ENCODE results near the gene ACP5.
A peak's percentile ranks its signal among the peaks of the same experiment; 100 is the strongest.
"Not testable (repeated sequence)": the region's sequence is repeated elsewhere in the genome, so short reads cannot be mapped to it uniquely, and the experiment has no call there.

The ACP5 gene

DNA sequence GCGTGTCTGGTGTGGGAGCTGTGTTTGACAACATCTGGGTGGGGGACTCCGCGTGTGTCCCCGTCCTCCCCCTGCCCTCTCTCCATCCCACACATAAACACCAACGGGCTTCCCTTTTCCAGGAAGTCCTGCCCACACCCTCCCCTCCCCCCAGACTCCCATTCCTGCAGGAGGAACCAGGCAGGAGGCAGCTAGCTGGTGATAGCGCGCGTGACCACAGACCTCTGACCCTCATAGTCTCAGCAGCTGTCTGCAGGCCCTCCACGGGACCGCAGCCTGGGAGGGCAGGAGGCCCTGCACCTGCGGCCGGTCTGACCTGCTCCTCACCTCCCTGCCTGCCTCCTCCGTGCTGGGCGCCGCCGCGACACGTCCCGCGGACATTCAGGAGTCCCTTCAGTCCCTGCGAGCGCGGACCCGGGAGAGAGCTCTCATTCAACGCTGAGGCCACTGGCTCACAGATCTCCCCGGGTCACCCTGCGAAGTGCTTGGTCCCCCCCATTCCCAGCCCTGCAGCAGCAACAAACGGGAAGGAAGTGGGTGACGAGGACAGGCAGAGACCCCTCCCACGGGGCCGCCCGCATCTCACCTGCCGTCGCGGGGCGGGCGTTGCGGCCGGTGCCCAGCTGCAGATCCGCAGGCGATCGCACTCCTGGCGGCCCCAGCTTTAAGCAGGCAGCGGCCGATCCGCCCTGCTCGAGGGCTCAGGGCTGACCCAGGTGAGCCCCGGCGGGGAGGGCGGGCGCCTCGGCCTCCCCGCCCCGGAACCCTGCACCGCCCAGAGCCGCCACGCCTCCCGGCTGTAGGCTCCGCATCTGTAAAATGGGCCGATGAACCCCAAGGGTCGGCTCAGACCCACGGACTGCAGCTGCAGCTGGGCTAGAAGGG lies 1.1 kb upstream of the ACP5 start:
- DNase-seq, result no peak

DNA sequence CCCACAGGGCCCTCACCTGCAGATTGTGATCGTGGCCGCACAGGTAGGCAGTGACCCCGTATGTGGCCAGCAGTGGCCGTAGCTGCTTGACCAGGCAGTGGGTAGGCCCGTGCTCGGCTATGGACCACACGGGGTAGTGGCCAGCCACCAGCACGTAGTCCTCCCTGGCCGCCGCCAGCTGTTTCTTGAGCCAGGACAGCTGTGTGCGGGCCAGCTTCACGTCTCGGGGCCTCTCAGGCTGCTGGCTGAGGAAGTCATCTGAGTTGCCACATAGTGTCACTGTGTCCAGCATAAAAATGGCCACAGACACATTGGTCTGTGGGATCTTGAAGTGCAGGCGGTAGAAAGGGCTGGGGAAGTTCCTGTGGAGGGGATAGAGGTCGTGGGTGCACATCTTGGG lies 1.2 kb downstream of the ACP5 start:
- DNase-seq, result no peak

DNA sequence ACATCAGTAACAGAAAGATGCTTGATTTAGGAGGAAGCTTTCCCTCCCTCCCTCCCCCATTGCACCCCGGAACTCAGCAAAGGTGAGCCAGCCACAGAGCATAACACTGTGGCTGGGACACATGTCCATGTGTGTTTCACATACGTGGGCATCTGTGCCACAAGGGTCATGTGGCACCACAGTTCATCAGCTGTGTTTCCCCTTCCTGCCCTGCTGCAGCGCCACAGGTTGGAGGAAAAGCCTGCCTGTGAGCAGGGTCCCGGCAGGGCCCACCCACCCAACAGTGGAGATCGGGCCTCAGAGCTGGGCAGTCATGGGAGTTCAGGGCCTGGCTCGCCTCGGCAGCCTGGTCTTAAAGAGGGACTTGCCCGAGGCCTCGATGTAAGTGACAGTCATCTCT lies 2.8 kb downstream of the ACP5 start:
- DNase-seq, result peak; percentile 30

DNA sequence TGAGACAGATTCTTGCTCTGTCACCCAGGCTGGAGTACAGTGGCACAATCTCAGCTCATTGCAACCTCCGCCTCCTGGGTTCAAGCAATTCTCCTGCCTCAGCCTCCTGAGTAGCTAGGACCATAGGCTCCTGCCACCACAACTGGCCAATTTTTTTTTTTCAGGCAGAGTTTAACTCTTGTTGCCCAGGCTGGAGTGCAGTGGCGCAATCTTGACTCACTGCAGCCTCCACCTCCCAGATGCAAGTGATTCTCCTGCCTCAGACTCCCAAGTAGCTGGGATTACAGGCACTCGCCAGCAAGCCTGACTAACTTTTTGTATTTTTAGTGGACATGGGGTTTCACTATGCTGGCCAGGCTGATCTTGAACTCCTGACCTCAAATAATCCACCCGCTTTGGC lies 3.7 kb downstream of the ACP5 start:
- DNase-seq, result not testable (repeated sequence)

DNA sequence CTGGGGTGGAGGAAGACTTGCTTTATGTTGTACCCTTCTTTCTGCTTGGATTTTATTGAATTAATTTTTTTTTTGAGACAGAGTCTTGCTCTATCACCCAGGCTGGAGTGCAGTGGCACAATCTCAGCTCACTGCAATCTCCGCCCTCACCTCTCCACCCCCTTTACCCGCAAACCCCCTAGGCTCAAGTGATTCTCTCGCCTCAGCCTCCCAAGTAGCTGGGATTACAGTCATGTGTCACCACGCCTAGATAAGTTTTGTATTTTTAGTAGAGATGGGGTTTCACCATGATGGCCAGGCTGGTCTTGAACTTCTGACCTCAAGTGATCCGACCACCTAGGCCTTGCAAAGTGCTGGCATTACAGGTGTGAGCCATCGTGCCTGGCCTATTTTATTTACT lies 4.1 kb downstream of the ACP5 start:
- not testable (repeated sequence) for DNase-seq

DNA sequence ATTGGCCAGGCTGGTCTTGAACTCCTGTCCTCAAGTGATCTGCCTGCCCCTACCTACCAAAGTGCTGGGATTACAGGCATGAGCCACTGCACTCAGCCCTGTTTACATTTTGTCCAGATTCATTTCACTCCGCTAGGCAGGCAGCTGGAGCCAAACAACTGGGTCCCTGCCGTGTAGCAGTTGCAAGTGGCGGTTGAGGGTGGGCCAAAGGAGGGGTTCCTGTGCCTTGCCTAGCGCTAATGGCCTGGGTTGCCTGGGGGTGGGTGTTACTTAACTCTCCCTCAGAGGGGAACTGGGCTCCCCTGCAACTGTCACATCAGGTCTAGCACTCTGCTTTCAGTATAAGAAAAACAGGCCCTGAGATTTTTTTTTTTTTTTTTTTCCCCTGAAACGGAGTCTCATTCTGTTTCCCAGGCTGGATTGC lies 7.4 kb downstream of the ACP5 start:
- DNase-seq, result no peak

DNA sequence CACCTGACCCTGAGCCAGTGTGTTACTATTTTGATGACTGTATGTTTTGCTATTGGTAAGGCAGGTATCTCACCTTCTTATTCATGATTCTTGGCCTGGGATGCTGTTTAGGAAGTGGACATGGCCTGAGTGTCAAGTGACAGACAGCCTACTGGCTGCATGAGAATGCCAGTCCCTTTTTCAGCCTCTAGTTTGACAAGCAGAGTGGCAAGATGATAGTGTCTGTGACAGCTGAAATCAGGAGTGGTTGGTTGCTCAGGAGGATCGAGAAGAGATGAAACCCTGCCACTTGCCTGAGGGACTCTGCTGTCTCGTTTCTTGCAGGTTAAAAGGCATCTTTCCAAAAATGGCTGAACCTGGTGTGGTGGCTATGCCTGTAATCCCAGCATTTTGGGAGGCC lies 11.3 kb downstream of the ACP5 start:
- no peak for DNase-seq

DNA sequence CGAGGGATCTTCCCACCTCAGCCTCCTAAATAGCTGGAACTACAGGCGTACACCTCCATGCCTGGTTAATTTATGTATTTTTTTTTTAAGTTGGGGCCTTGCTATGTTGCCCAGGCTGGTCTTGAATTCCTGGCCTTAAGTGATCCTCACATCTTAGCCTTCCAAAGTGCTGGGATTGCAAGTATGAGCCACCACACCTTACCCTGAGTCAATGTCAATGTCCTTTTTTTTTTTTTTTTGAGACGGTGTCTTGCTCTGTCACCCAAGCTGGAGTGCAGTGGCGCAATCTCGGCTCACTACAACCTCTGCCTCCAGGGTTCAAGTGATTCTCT lies 11.8 kb downstream of the ACP5 start:
- not testable (repeated sequence) for DNase-seq

DNA sequence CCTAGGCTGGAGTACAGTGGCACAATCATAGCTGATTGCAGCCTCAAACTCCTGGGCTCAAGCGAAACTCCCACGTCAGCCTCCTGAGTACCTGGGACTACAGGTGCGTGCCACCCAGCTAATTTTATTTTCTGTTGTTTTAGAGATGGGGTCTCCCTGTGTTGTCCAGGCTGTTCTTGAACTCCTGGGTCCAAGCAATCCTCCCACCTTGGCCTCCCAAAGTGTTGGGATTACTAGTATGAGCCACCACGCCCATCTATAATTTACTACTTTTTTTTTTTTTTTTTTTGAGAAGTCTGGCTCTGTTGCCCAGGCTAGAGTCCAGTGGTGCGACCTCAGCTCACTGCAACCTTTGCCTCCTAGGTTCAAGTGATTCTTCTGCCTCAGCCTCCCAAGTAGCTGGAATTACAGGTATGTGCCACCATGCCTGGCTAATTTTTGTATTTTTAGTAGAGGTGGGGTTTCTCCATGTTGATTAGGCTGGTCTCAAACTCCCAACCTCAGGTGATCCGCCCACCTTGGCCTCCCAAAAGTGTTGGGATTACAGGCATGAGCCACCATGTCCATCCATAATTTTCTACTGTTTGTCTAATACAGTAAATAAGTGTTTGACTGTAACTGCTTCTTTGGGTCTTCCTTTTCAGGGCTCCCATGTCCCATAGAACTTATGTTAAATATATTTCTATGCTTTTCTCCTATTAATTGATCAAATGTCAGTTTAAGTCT lies 13.2 kb downstream of the ACP5 start:
- DNase-seq, result not testable (repeated sequence)

DNA sequence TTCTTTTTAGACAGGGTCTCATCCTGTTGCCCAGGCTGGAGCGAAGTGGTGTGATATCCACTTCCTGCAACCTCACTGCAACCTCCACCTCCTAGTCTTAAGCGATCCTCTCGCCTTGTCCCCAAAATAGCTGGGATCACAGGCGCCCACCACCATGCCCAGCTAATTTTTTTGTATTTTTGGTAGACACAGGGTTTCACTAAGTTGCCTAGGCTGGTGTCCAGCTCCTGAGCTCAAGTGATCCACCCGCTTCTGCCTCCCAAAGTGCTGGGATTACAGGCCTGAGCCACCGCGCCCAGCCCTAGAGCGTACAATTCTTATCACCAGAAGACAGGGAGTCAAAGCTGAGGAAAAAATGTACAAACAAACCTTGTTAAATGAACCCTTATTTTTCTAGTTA lies 13.9 kb downstream of the ACP5 start:
- DNase-seq, result no peak

DNA sequence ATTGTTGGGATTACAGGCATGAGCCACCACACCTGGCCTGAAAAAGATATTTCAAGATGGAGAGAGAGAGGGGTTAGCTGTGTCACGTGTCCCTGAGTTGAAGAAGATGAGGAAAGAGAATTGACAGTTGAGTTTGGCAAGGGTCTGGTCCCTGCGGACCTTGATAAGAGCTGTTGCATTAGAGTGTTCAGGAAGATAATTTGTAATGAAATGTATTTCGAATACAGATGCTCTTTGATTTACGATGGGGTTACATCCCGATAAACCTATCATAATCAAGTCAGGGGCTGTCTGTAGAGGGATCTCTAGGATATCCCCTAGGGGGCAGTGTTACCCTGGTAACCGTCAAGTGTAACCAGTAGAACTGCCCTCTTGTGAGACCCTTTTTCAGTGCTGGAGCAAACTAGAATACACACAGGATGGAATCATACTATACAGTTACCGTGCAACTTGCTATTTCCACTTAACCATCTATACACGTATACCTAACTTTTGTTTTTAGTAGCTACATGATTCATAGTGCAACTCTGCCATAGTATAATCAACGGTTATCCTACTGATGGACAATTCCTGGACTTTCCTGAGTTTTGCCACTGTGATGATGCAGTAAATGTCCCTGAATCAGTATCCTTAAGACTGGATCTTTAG lies 16.9 kb downstream of the ACP5 start:
- peak; percentile 74 for DNase-seq

DNA sequence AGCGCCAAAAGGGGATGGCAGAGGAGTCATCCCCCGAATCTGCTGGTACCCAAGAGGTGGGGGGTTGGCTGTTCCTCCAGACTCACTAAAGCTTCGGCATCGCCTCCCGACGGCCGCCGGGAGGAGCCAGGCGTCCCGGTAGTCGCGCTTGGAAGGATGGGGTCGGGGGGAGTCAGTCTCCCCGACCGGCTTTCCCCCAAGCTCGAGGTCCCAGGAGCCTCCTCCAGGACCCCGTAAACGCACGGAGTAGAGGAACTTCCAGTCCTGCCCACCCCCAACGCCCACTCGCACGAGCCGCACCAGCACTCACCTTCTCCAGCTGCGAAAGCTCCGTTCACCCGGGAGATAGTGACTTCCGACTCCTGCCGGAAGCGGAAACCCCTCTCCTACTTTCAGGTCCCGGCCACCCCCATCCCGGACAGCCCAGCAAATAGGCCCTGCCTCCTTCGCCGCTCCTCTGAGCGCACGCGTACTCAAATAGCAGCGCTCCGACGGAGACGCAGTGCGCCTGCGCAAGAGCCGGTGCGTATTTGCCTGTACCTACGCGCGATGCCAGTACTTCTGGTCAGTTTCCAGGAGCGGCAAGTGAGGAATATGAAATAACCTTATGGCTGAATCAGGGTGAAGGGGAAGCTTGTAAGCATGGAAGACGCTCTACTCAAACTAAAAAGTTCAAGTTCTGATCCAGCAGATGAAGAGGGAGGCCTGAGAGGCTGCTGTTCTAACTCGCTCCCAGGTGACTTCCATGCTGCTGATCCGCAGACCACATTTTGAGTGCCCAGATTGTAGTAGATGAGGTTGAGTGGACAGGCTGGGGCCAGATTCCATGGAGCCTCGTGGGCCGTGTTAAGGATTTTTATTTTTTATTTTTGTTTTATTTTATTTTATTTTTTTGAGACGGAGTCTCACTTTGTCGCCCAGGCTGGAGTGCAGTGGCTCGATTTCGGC lies 18.3 kb downstream of the ACP5 start, which contains the start of gene ELOF1:
TSS of gene ELOF1 (minus strand) at position 350 of the 948 bp plus-strand sequence. CDS start 4,883 bp downstream, outside the sequence.
- peak; percentile 98 for DNase-seq

DNA sequence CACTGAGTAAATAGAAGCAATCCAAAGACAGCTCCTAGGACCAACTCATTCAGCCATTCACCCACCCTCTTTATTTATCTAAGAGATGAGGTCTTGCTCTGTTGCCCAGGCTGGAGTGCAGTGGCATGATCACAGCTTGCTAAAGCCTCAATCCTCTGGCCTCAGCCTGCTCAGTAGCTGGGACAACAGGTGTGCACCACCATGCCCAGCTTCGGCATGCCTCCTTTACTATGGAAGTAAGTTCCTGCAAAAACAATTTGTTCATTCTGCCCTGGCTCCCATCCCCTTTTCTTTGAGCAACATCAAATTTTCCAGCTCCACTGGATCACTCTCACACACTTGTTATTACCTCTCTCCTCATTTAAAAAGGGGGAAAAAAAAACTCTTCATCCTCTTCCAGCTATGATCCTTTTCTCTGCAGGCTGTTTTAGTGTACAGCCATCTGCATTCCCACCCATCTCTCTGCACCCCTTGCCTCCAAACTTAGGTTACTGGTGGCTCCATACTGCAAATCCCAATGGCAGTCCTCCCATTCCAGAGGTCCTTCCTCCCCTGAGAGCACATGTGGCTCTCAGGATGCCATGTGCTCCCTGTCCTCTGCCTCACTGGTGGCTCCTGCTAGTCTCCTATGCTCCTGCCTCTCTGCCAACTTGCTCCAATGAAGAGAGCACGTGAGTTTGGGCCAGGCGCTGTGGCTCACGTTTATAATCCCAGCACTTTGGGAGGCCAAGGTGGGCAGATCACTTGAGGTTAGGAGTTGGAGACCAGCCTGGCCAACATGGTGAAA lies 20.6 kb downstream of the ACP5 start:
- no peak for DNase-seq

DNA sequence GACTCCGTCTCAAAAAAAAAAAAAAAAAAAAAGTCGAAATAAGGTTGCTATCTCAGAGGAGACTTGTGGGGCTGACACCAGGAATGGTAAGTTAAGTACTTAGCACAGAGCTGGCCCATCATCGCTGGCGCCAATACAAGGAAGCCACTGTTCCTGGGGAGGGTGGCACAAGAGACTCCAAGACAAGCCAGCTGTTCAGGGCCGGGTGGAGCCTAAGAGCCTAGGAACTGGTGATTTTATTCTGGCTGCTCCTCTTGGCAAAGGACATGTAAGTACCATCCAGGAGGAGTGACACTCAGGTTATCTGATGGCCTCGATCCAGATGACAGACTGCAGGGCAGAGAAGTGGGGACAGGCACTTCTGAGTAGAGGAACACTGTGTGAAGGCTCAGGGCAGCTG lies 22.2 kb downstream of the ACP5 start:
- no peak for DNase-seq

DNA sequence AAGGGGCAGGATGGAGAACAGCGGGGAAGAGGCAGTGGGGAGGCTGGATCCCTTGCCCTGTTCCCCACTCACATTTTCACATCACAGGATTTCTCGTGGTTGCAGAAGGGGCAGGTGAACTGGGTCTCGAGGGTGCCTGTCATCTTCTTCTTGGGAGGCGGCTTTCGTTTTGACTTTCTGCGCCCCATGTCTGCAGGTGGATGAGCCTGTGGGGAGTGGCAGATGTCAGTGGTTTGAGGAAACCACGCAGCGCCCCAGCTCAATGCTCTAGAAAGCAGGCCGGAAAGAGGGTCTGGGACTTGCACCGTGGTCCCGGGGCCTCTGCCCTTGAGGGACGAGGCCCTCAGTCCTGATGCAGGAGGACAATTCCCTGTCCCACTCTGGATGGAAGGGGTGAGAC lies 23.3 kb downstream of the ACP5 start:
- DNase-seq, result no peak

DNA sequence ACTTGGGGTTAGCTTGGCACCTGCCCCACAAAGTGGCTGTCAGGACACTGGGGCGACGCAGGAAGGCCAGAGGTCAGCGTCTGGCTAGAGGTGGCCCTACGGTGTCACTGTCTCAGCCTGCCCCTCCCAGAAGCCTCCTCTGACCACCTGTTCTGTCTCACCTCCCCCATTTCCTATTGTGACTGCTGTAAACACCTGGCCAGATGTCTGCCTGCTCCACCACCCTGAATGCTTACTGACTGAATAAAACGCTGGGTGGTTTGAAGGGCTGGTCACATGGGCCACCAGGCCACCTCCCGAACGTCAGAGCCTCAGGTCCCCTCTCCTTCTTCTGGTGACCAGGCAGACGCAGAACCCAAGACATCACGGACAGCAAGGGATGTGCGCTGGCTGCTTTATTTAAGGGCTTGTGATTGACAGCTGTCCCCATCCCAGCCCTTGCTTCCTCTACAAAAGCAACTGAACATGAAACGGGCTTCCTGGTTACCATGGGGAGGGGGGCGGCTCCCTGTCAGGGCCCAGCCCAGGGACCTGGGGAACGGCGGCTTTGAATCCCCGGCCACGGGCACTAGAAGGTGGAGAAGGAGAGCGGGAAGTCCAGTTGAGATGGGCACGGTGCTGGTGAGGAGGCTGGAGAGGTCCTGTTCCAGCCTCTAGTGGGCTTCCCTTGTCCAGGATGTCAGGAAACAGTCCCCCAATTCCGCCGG lies 24.6 kb downstream of the ACP5 start:
- DNase-seq, result no peak

DNA sequence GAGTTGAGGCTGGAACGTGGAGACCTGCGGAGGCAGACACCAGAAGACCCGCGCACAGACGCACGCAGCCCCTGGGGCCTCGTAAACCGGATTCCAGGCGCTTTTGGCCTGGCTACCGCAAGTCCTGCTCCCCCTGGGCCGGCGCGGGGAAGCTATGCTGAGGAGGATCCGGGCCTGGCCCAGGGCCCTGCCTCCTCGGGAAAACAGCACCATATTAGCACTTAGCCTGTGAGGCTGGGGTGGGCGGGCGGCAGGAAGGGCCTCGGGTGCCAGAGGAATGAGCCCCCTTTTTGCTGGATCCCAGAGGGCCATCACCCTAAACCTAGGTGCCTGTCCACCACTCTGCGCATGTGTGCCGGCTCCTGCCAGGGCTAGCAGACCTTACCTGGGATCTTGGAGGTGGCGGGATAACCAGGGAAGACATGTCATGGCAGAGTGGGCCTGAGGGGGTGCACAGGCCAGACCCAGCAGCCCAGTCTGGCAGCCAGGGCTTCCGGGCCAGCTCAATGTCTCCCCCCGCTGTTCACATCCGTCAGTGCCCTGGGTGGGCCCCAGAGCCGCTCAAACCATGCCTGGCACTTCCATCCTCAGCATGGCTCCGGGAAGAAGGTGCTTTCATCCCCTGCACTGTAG lies 25.7 kb downstream of the ACP5 start:
- DNase-seq, result no peak

DNA sequence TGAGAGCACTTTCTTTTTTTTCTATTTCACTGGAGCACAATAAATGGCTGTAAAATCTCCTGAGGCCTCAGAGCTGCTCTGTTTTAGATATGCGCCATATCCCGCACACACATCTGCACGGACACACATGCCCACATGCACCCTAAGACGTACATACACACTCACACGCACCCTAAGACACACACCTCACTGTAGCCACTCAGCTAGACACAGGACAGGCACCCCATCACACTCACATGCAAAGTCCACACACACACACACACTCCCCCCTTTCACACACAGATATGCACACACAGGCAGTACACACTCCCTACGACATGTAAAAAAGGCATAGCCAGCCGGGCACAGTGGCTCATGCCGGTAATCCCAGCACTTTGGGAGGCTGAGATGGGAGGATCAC lies 27.2 kb downstream of the ACP5 start:
- no peak for DNase-seq

DNA sequence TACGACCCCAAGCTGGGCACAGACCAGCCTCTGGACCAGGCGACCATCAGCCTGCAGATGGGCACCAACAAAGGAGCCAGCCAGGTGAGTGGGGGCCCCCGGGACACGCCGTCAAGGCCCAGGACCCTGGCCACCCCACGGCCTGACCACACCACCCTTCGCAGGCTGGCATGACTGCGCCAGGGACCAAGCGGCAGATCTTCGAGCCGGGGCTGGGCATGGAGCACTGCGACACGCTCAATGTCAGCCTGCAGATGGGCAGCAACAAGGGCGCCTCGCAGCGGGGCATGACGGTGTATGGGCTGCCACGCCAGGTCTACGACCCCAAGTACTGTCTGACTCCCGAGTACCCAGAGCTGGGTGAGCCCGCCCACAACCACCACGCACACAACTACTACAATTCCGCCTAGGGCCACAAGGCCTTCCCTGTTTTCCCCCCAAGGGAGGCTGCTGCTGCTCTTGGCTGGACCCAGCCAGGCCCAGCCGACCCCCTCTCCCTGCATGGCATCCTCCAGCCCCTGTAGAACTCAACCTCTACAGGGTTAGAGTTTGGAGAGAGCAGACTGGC lies 28.0 kb downstream of the ACP5 start:
- no peak for DNase-seq

All from CD4-positive, alpha-beta T cell treated with Interleukin-15 for 1 hour (primary cell).